ENCODE measurements around the gene SPSB1.

DNA sequence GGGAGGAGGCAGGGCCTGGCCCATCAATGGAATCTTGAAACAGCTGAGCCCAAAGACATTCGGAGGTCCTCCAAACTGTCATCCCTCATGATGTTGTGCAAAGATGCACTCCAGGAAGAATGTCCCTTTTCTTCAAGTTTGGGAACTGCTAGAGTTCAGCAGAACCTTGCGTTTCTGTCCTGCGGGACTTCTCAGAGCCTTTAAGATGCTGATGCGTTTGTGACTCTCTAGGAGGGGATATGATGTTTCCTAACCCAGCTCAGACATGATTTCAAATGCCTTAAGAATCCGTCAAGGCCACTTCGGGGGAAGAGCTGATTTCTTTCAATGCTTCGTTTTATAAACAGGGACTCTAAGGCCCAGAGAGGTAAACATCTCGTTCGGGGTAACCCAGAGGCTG, 35.5 kb downstream of the SPSB1 start:
- no peak for TF ChIP-seq POLR2AphosphoS5 (IDR thresholded peaks at IDR 0.05; ENCODE audit: low read depth, low read length)
- TF ChIP-seq, protein P1, sequence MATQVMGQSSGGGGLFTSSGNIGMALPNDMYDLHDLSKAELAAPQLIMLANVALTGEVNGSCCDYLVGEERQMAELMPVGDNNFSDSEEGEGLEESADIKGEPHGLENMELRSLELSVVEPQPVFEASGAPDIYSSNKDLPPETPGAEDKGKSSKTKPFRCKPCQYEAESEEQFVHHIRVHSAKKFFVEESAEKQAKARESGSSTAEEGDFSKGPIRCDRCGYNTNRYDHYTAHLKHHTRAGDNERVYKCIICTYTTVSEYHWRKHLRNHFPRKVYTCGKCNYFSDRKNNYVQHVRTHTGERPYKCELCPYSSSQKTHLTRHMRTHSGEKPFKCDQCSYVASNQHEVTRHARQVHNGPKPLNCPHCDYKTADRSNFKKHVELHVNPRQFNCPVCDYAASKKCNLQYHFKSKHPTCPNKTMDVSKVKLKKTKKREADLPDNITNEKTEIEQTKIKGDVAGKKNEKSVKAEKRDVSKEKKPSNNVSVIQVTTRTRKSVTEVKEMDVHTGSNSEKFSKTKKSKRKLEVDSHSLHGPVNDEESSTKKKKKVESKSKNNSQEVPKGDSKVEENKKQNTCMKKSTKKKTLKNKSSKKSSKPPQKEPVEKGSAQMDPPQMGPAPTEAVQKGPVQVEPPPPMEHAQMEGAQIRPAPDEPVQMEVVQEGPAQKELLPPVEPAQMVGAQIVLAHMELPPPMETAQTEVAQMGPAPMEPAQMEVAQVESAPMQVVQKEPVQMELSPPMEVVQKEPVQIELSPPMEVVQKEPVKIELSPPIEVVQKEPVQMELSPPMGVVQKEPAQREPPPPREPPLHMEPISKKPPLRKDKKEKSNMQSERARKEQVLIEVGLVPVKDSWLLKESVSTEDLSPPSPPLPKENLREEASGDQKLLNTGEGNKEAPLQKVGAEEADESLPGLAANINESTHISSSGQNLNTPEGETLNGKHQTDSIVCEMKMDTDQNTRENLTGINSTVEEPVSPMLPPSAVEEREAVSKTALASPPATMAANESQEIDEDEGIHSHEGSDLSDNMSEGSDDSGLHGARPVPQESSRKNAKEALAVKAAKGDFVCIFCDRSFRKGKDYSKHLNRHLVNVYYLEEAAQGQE (IDR thresholded peaks at IDR 0.05; ENCODE audit: insufficient read depth in 1 of 2, low read depth in 2 of 2, low read length in 2 of 2) = no peak
- TF ChIP-seq SIN3A (IDR thresholded peaks at IDR 0.05; ENCODE audit: borderline replicate concordance, insufficient read depth, low read length) = no peak
- no peak for TF ChIP-seq TAF1 (IDR thresholded peaks at IDR 0.05; ENCODE audit: borderline replicate concordance, insufficient read depth, low read length)
- no peak for TF ChIP-seq FOXP2 (optimal IDR thresholded peaks at IDR 0.05; ENCODE audit: borderline replicate concordance, extremely low read depth, extremely low read length, insufficient read depth)
